Osteoblast (primary cell): ENCODE results near the gene CACNA1C. TPM values are rescaled to one million over a fixed set of nuclear protein-coding genes. Genes with fewer than 3 reads are reported as not detected.

Experiments used
- DNase-seq: peaks from one replicate; pipeline ENCODE4 v3.0.0; 2011; ENCODE audit warnings: low spot score, mixed read lengths; ENCODE audit not compliant: insufficient read length; ENCODE audit errors: missing footprints
- H2AFZ ChIP-seq: 2 replicates; pipeline ENCODE4 v1.6.0; 2011; ENCODE audit warnings: mild to moderate bottlenecking, low read length
- H3K27ac ChIP-seq: 2 replicates; pipeline ENCODE4 v1.5.1; 2011; ENCODE audit warnings: mild to moderate bottlenecking, low read depth, low read length, moderate library complexity
- H3K27me3 ChIP-seq: 2 replicates; pipeline ENCODE4 v1.6.0; 2012; ENCODE audit warnings: mild to moderate bottlenecking, control low read depth, inconsistent platforms, low read length, moderate library complexity; ENCODE audit not compliant: insufficient read depth
- H3K36me3 ChIP-seq: 2 replicates; pipeline ENCODE4 v1.5.1; 2011; ENCODE audit warnings: mild to moderate bottlenecking, low read length, control low read depth, moderate library complexity; ENCODE audit not compliant: insufficient read depth
- H3K4me1 ChIP-seq: 2 replicates; pipeline ENCODE4 v1.5.1; 2011; ENCODE audit warnings: mild to moderate bottlenecking, low read length, control low read depth, moderate library complexity; ENCODE audit not compliant: insufficient read depth
- H3K4me2 ChIP-seq: 2 replicates; pipeline ENCODE4 v1.6.0; 2011; ENCODE audit warnings: mild to moderate bottlenecking, low read length; ENCODE audit not compliant: insufficient read depth
- H3K4me3 ChIP-seq: fragments of 200-600 bp; sonication (generic); 3 replicates; pipeline ENCODE4 v1.5.1; 2012; ENCODE audit warnings: mild to moderate bottlenecking, low read length, inconsistent platforms; ENCODE audit not compliant: insufficient read depth
- H3K79me2 ChIP-seq: 2 replicates; pipeline ENCODE4 v1.6.0; 2012; ENCODE audit warnings: mild to moderate bottlenecking, low read length, control low read depth, inconsistent platforms; ENCODE audit not compliant: insufficient read depth
- H3K9me3 ChIP-seq: 2 replicates; pipeline ENCODE4 v1.5.1; 2011; ENCODE audit warnings: low read depth, low read length, control low read depth
- H4K20me1 ChIP-seq: 2 replicates; pipeline ENCODE4 v1.6.0; 2012; ENCODE audit warnings: mild to moderate bottlenecking, low read length, control low read depth; ENCODE audit not compliant: insufficient read depth
- total RNA-seq: library from RNA; depleted of rRNA; stranded (reverse); fragments of >200 nt; gene quantifications from 2 replicates; pipeline ENCODE4 v1.2.3, GENCODE V29; 2012
- TF ChIP-seq, protein P1 (sequence below): IDR thresholded peaks from 2 replicates; pipeline ENCODE4 v1.5.1; 2011; ENCODE audit warnings: mild to moderate bottlenecking, low read depth, low read length, moderate library complexity; ENCODE audit errors: extremely low read depth

CACNA1C gene
- total RNA-seq, 1 donor, result 19.2 TPM

GRCh38 chr12:2640281-2640680, 587.5 kb downstream of the CACNA1C start:
- Histone ChIP-seq H3K4me2 (peak overlapping the region; percentile 37), H3K36me3 (no peaks in the 10 kb centered on the region), H3K27me3 (no peaks in the 10 kb centered on the region), H3K4me1 (peaks cover 21% of the 10 kb centered on the region), H2AFZ (peak overlapping the region; percentile 33), H4K20me1 (no peaks in the 10 kb centered on the region), H3K27ac (peak overlapping the region; percentile 78), H3K79me2 (no peaks in the 10 kb centered on the region), H3K9me3 (no peaks in the 10 kb centered on the region), H3K4me3 (no peak overlapping the region)
- TF ChIP-seq, protein P1, sequence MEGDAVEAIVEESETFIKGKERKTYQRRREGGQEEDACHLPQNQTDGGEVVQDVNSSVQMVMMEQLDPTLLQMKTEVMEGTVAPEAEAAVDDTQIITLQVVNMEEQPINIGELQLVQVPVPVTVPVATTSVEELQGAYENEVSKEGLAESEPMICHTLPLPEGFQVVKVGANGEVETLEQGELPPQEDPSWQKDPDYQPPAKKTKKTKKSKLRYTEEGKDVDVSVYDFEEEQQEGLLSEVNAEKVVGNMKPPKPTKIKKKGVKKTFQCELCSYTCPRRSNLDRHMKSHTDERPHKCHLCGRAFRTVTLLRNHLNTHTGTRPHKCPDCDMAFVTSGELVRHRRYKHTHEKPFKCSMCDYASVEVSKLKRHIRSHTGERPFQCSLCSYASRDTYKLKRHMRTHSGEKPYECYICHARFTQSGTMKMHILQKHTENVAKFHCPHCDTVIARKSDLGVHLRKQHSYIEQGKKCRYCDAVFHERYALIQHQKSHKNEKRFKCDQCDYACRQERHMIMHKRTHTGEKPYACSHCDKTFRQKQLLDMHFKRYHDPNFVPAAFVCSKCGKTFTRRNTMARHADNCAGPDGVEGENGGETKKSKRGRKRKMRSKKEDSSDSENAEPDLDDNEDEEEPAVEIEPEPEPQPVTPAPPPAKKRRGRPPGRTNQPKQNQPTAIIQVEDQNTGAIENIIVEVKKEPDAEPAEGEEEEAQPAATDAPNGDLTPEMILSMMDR, result peak; percentile 37
- DNase-seq, result peak; percentile 95

DNA sequence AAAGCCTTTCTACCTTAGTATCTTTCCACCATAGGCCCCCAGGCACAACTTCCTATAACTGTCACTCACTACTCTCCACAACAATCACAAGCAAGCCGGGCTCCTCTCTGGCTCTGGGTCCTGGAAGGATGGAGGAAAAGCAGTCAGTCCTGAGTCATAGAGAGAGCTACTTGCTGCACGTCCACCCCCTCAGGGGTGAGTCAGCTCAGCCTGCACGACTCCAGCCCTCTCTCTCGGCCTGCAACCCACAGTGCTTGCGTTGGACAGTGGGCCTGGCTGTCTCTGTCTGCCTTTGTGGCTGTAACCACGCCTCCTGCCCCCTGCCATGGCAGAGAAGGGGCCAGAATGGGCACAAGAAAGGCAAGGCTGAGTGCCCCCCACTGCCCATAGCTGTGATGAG, 587.9 kb downstream of the CACNA1C start:
- TF ChIP-seq, protein P1, result no peak

GRCh38 chr12:2641207-2641606, 588.4 kb downstream of the CACNA1C start:
- DNase-seq, result no peak
- Histone ChIP-seq H3K4me3 (no peak overlapping the region), H3K9me3 (no peaks in the 10 kb centered on the region), H3K4me1 (peaks cover 21% of the 10 kb centered on the region), H4K20me1 (no peaks in the 10 kb centered on the region), H3K36me3 (no peaks in the 10 kb centered on the region), H3K27me3 (no peaks in the 10 kb centered on the region), H2AFZ (peak overlapping the region; percentile 33), H3K79me2 (no peaks in the 10 kb centered on the region), H3K27ac (peak overlapping the region; percentile 78), H3K4me2 (peak overlapping the region; percentile 37)
- TF ChIP-seq, protein P1, result peak; percentile 50

More for the DNA sequence above, 587.9 kb downstream of the CACNA1C start:
- Histone ChIP-seq H4K20me1 (no peaks in the 10 kb centered on the region), H3K9me3 (no peaks in the 10 kb centered on the region), H3K79me2 (no peaks in the 10 kb centered on the region), H3K4me1 (peaks cover 21% of the 10 kb centered on the region), H2AFZ (peak overlapping the region; percentile 33), H3K27me3 (no peaks in the 10 kb centered on the region), H3K36me3 (no peaks in the 10 kb centered on the region), H3K4me3 (no peak overlapping the region), H3K4me2 (peak overlapping the region; percentile 37), H3K27ac (peak overlapping the region; percentile 78)
- DNase-seq, result peak; percentile 99

DNA sequence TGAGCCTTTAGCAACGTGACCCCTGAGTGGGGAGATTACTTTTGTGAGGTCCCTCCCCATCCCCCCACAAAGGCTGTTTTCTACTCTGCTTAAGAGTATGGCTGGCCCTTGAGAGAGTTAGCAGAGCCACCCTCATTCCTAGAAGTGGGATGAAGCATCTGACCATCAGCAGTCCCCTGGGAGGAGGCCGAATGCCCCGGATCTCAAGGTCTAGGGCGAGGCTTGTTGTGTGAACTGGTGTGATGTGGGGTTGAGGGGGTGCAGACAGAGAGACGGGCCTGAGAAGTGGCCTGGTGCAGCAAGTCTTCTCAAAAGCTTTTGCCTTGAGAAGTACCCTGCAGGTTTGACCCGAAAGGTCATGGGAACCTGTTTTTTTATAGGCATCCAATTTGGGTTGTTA, 589.0 kb downstream of the CACNA1C start:
- H3K9me3 ChIP-seq, result no peaks in the 10 kb centered on the region
- H4K20me1 ChIP-seq, result no peaks in the 10 kb centered on the region
- no peaks in the 10 kb centered on the region for H3K36me3 ChIP-seq
- no peak overlapping the region for H3K4me2 ChIP-seq
- no peaks in the 10 kb centered on the region for H3K79me2 ChIP-seq
- H3K4me3 ChIP-seq, result no peak overlapping the region
- TF ChIP-seq, protein P1, result no peak
- H3K4me1 ChIP-seq, result peaks cover 21% of the 10 kb centered on the region
- H3K27me3 ChIP-seq, result no peaks in the 10 kb centered on the region
- H3K27ac ChIP-seq, result no peak overlapping the region
- H2AFZ ChIP-seq, result no peak overlapping the region
- no peak for DNase-seq
